ENCODE measurements around the gene U2AF1L4.

Gene U2AF1L4

DNA sequence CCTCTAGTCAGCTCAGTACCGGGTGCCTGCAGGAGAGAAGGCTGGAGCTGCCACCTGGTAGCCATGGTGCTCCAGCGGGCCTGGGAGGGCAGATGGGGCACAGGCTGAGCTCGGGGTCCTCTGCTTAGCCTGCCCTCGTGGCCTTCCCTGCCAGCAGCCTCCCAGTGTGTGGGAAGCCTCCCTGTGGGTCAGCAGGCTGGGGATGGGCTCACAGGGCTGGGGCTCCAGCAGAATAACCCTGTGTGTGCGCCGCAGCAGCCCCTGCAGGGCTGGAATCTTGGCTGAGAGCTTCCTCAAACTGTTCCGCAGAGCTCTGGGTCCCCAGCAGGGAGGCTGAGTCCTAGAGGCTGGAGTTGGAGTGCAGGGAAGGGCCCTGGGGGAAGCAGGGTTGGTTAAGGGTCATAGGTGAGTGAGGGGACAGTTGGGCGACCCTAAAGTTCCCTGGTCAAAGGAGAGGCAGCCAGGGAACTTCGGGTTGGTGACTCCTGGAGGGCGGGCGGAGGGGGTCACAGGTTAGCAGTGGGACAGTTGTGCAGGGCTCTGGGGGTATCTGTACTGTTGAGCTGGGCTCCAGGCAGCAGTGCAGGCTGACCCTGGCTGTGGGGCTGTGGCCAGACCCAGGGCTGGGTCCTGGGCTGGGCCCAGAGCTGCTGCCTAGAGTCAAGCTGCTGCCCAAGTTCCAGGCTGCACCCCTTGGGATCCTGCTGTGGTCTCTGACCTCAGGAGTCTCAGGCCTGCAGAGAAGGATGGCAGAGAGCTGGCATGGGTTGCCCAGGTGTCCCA is 44.2 kb upstream of the U2AF1L4 start:
- no peak overlapping the region for H2AFZ ChIP-seq (ENCODE audit: low read depth, low read length)
- DNase-seq, result no peak
- H3K27ac ChIP-seq (ENCODE audit: low read length, poor library complexity, severe bottlenecking), result no peak overlapping the region
- no peak overlapping the region for H3K18ac ChIP-seq (ENCODE audit: low read depth in 1 of 2, low read length in 2 of 2)
- WGBS, result 84% methylated on average over 11 of the region's 11 CpGs
- no peaks in the 10 kb centered on the region for H3K27me3 ChIP-seq (ENCODE audit: control insufficient read depth in 1 of 2, insufficient read depth in 1 of 2, low read length in 2 of 2)
- H3K14ac ChIP-seq (ENCODE audit: low read length in 2 of 2), result no peak overlapping the region
- no peak overlapping the region for H3K9ac ChIP-seq (ENCODE audit: low read length)
- H3K4me1 ChIP-seq (ENCODE audit: control insufficient read depth, insufficient read depth, low read depth, low read length), result peaks cover 12% of the 10 kb centered on the region
- H3K4me2 ChIP-seq (ENCODE audit: low read length, poor library complexity, severe bottlenecking), result no peak overlapping the region
- H2AK5ac ChIP-seq (ENCODE audit: low read length, severe bottlenecking), result no peak overlapping the region
- no peak overlapping the region for H4K8ac ChIP-seq (ENCODE audit: low read length)
- H2BK5ac ChIP-seq (ENCODE audit: low read depth, low read length, poor library complexity, severe bottlenecking), result no peak overlapping the region
- no peak overlapping the region for H4K91ac ChIP-seq (ENCODE audit: low read length)
- no peak overlapping the region for H3K4me3 ChIP-seq (ENCODE audit: insufficient read depth in 1 of 2, low read depth in 1 of 2, low read length in 2 of 2)
- H3K36me3 ChIP-seq (ENCODE audit: control insufficient read depth in 1 of 2, insufficient read depth in 2 of 2, low read depth in 1 of 2, low read length in 2 of 2), result peaks cover 0 to 29% of the 10 kb centered on the region in 2 experiments
- no peaks in the 10 kb centered on the region for H3K9me3 ChIP-seq (ENCODE audit: control insufficient read depth, low read length)
- H2BK12ac ChIP-seq (ENCODE audit: low read length in 2 of 2), result no peak overlapping the region
- H2BK120ac ChIP-seq (ENCODE audit: low read depth, low read length), result no peak overlapping the region
- no peak overlapping the region for H3K4ac ChIP-seq (ENCODE audit: low read depth in 1 of 2, low read length in 2 of 2)
- H2BK15ac ChIP-seq (ENCODE audit: low read depth, poor library complexity, severe bottlenecking), result no peak overlapping the region
- H3K23ac ChIP-seq (ENCODE audit: low read length in 2 of 2), result no peak overlapping the region
- no peaks in the 10 kb centered on the region for H3K79me1 ChIP-seq (replicated peaks; ENCODE audit: low read length, poor library complexity, severe bottlenecking)

DNA sequence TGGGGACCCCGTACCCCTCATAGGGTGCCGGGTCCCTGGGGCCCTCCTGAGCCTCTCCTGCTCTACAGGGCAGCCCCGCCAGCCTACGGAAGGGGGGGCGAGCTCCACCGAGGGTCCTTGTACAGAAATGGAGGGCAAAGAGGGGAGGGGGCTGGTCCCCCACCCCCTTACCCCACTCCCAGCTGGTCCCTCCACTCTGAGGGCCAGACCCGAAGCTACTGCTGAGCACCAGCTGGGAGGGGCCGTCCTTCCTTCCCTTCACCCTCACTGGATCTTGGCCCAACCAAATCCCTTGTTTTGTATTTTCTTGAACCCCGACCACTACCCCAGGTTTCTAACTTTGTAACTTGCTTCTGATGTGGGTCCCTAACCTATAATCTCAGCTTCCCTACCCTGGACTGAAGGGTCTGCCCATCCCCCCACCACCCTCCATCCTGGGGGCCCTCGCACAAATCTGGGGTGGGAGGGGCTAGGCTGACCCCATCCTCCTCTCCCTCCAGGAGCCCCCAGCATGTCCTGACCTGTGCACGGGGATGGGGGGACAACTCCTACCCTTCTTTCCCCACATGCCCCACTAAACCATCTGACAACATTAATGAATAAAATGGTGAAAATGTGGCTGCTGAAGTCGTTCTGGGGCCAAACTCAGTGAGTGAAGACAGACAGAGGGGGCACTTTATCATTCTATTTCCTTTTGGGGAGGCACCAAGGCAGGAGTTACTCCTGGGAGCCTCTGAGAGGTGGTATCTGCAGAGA is 43.2 kb upstream of the U2AF1L4 start:
- Histone ChIP-seq H3K9me3 (ENCODE audit: control insufficient read depth, low read length) (no peaks in the 10 kb centered on the region), H4K8ac (ENCODE audit: low read length) (no peak overlapping the region), H2BK12ac (ENCODE audit: low read length in 2 of 2) (no peak overlapping the region), H3K79me1 (replicated peaks; ENCODE audit: low read length, poor library complexity, severe bottlenecking) (peaks cover 2% of the 10 kb centered on the region), H3K27ac (ENCODE audit: low read length, poor library complexity, severe bottlenecking) (no peak overlapping the region), H3K27me3 (ENCODE audit: control insufficient read depth in 1 of 2, insufficient read depth in 1 of 2, low read length in 2 of 2) (no peaks in the 10 kb centered on the region), H3K4me3 (ENCODE audit: insufficient read depth in 1 of 2, low read depth in 1 of 2, low read length in 2 of 2) (no peak overlapping the region), H3K23ac (ENCODE audit: low read length in 2 of 2) (no peak overlapping the region), H3K4me1 (ENCODE audit: control insufficient read depth, insufficient read depth, low read depth, low read length) (peaks cover 16% of the 10 kb centered on the region), H2BK15ac (ENCODE audit: low read depth, poor library complexity, severe bottlenecking) (no peak overlapping the region), H2BK120ac (ENCODE audit: low read depth, low read length) (no peak overlapping the region), H4K91ac (ENCODE audit: low read length) (no peak overlapping the region), H3K14ac (ENCODE audit: low read length in 2 of 2) (no peak overlapping the region), H3K4me2 (ENCODE audit: low read length, poor library complexity, severe bottlenecking) (no peak overlapping the region), H3K4ac (ENCODE audit: low read depth in 1 of 2, low read length in 2 of 2) (no peak overlapping the region), H3K36me3 (ENCODE audit: control insufficient read depth in 1 of 2, insufficient read depth in 2 of 2, low read depth in 1 of 2, low read length in 2 of 2) (peaks cover 0 to 38% of the 10 kb centered on the region in 2 experiments), H2AK5ac (ENCODE audit: low read length, severe bottlenecking) (no peak overlapping the region), H2BK5ac (ENCODE audit: low read depth, low read length, poor library complexity, severe bottlenecking) (no peak overlapping the region), H3K9ac (ENCODE audit: low read length) (no peak overlapping the region), H2AFZ (ENCODE audit: low read depth, low read length) (no peak overlapping the region), H3K18ac (ENCODE audit: low read depth in 1 of 2, low read length in 2 of 2) (no peak overlapping the region)
- WGBS, result 90% methylated on average over 11 of the region's 12 CpGs
- DNase-seq, result no peak

DNA sequence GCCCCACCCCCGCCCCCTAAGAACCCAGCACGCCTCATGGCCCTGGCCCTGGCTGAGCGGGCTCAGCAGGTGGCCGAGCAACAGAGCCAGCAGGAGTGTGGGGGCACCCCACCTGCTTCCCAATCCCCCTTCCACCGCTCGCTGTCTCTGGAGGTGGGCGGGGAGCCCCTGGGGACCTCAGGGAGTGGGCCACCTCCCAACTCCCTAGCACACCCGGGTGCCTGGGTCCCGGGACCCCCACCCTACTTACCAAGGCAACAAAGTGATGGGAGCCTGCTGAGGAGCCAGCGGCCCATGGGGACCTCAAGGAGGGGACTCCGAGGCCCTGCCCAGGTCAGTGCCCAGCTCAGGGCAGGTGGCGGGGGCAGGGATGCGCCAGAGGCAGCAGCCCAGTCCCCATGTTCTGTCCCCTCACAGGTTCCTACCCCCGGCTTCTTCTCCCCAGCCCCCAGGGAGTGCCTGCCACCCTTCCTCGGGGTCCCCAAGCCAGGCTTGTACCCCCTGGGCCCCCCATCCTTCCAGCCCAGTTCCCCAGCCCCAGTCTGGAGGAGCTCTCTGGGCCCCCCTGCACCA is 42.1 kb upstream of the U2AF1L4 start:
- no peak overlapping the region for H4K8ac ChIP-seq (ENCODE audit: low read length)
- H3K4me2 ChIP-seq (ENCODE audit: low read length, poor library complexity, severe bottlenecking), result no peak overlapping the region
- no peak for DNase-seq
- no peak overlapping the region for H2BK5ac ChIP-seq (ENCODE audit: low read depth, low read length, poor library complexity, severe bottlenecking)
- H2BK12ac ChIP-seq (ENCODE audit: low read length in 2 of 2), result no peak overlapping the region
- H3K27me3 ChIP-seq (ENCODE audit: control insufficient read depth in 1 of 2, insufficient read depth in 1 of 2, low read length in 2 of 2), result no peaks in the 10 kb centered on the region
- no peak overlapping the region for H2BK120ac ChIP-seq (ENCODE audit: low read depth, low read length)
- H3K4me3 ChIP-seq (ENCODE audit: insufficient read depth in 1 of 2, low read depth in 1 of 2, low read length in 2 of 2), result no peak overlapping the region
- H4K91ac ChIP-seq (ENCODE audit: low read length), result no peak overlapping the region
- no peak overlapping the region for H3K27ac ChIP-seq (ENCODE audit: low read length, poor library complexity, severe bottlenecking)
- peaks cover 16% of the 10 kb centered on the region for H3K4me1 ChIP-seq (ENCODE audit: control insufficient read depth, insufficient read depth, low read depth, low read length)
- 97% methylated on average over 15 of the region's 15 CpGs for WGBS
- no peak overlapping the region for H3K23ac ChIP-seq (ENCODE audit: low read length in 2 of 2)
- H3K9ac ChIP-seq (ENCODE audit: low read length), result no peak overlapping the region
- no peak overlapping the region for H3K4ac ChIP-seq (ENCODE audit: low read depth in 1 of 2, low read length in 2 of 2)
- no peak overlapping the region for H3K18ac ChIP-seq (ENCODE audit: low read depth in 1 of 2, low read length in 2 of 2)
- no peak overlapping the region for H2AFZ ChIP-seq (ENCODE audit: low read depth, low read length)
- H3K79me1 ChIP-seq (replicated peaks; ENCODE audit: low read length, poor library complexity, severe bottlenecking), result peaks cover 2% of the 10 kb centered on the region
- H2AK5ac ChIP-seq (ENCODE audit: low read length, severe bottlenecking), result no peak overlapping the region
- H2BK15ac ChIP-seq (ENCODE audit: low read depth, poor library complexity, severe bottlenecking), result no peak overlapping the region
- H3K14ac ChIP-seq (ENCODE audit: low read length in 2 of 2), result no peak overlapping the region
- no peaks in the 10 kb centered on the region for H3K9me3 ChIP-seq (ENCODE audit: control insufficient read depth, low read length)
- H3K36me3 ChIP-seq (ENCODE audit: control insufficient read depth in 1 of 2, insufficient read depth in 2 of 2, low read depth in 1 of 2, low read length in 2 of 2), result peaks cover 8 to 48% of the 10 kb centered on the region in 2 experiments

Data from mesenchymal stem cell (in vitro differentiated cells and primary cell).